NCI-H2107 treated with DMSO at 0.1 percent for 48 hours (cell line): Measurements from ENCODE around the gene L3MBTL4.

ENCODE experiments used
- DNase-seq: peaks from one replicate; lab custom pipeline; 2025; ENCODE audit not compliant: unreplicated experiment; lab: John Stamatoyannopoulos, UW

The L3MBTL4 gene

DNA sequence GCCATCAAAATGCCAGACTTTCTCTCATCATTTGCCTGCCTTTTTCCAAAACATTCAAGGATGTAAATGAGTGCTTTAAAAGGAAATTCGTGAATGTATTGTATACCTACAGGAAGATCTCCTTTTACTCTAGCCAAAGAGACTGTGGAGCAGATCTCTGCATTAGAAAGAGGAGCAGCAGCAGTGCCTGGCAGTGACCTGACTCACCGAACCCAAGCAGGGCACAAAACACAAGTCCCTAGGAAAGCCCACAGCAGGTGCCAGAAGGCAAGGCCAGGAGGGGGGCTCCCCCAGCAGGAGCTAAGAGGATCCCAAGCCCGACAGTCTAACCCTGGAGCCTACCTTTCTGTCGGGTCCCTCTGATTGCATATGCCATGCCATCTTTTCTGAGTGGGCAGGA is 47.9 kb downstream of the L3MBTL4 start:
- no peak for DNase-seq

GRCh38 chr18:6365385-6365784 is 49.3 kb downstream of the L3MBTL4 start:
- no peak for DNase-seq

DNA sequence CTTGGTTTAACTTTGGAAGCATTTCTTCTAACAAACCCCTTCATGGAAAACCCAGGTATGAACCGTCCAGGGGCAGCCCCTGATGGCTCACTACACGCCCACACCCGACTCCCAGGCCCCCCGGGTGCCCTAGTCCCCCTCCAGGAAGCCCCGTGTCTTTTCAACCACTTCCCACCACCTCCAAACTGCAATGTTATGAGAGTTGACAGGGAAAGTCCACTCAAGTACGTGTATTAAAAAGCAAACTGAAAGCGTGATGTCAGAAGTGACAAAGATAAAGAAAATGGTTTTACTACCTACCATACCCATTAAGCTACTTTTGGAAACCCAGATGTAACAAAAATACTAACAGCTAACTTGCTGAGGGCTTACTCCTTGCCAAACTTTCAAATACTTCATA is 51.5 kb downstream of the L3MBTL4 start:
- DNase-seq, result no peak

DNA sequence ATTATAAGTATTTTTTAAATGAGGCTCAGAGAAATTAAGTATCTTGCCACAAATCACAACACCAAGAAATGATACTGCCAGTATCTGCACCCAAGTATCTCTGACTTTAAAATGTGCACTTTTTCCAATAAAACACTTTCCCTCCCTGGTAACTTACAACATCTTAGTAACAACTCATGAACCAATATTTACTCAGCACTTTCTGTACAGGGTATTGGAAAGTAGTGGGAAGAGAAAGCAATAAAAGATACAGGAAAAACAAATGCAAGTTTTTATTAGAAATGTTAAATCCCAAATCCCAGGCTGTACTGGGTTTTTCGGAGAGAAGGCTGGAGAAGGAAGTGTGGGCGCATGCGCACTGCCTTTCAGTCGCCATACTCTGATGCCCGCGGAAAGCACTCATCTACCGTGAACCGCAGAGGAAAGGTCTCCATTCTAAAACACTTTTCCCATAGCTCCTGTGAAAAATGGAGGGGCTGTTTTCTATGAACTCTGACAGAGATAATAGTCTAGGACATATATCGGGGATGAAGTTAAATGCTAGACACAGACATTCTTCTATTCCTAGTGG is 52.1 kb downstream of the L3MBTL4 start:
- DNase-seq, result no peak

- DNase-seq, result no peak
Measured at GRCh38 chr18:6357668-6358067, 57.0 kb downstream of the L3MBTL4 start.

DNA sequence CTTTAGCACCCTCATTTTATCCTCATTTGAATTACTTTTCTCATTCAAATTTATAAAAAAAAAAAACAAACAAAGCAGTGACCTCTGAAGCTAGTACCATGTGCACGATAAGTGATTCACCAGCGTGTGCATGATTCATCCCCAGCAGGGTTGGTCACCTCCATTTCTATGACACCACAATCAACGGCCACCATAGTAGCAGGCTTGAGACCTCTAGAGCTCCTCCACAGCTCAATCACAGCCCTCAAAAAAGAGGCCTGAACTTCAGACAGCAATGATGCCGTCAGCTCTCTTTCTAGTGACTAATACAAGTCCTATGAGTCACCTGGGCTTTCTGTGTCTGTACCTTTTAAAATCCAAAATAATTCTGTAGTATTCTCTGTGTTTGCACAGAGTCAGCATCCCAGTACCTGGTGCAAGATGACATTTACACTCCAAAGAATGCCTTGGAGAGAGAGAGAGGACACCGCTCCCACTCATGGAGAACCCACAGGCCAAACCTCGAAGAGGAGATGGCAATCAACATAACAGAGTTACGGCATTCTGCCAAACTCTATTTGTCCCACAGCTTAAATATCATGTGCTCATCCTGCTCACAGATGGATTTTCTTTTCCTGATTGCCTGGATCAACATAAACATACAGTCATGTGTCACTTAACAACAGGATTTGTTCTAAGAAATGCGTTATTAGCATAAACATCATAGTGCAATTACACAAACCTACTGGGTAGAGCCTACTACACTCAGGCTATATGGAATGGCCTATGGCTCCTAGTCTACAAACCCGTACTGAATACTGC is 58.7 kb downstream of the L3MBTL4 start:
- no peak for DNase-seq

DNA sequence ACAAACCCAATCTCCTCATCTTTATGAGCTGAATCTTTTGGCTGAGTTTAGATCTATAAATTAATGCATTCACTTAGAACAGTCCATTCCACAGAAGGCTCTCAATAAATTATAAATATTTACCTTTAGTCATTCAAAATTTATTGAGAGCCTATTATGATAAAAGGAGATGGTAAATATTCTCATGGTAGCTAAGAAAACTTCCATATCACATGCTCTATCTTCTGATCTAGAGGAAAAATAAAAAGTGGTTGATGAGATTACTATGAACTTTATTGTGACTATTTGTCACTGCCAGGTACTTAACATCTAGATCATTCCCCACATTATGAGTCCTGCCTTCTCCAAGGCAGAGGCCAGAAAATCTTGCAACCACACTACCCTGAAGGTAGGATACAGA is 62.4 kb downstream of the L3MBTL4 start:
- DNase-seq, result no peak

- DNase-seq, result no peak
Measured at GRCh38 chr18:6342990-6343389, 71.7 kb downstream of the L3MBTL4 start.

DNA sequence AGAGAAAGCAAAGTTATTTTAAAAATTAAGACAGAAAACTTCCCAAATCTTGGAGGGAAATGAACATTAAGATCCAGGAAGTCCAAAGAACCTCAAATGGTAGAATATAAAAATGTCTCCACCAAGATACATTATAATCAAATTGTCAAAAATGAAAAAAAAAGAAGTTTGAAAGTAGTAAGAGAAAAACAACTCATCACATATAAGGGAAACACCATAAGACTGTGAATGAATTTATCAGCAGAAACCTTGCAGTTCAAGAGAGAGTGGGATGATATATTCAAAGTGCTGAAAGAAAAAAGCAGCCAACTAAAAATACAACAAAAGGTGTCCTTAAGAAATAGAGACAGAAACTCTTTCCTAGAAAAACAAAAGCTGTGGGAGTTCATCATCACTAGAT is 73.0 kb downstream of the L3MBTL4 start:
- DNase-seq, result no peak

DNA sequence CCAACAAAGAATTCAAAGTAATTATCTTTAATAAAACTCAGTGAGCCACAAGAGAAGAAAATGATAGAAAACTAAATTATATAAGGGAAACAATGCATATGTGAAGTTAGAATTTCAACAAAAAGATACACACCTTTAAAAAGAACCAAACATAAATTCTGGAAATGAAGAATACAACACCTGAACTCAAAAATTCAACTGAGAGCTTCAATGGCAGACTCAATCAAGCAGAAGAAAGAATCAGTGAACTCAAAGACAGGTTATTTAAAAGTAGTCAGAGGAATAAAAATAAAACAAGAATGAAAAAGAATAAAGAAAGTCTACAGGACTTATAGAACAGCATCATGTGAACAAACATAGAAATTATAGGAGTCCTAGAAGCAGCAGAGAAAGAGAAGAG is 73.4 kb downstream of the L3MBTL4 start:
- no peak for DNase-seq

GRCh38 chr18:6340121-6340520 is 74.6 kb downstream of the L3MBTL4 start:
- DNase-seq, result no peak

- no peak for DNase-seq
Measured at GRCh38 chr18:6336239-6336638, 78.5 kb downstream of the L3MBTL4 start.

- no peak for DNase-seq
Measured at GRCh38 chr18:6333981-6334380, 80.7 kb downstream of the L3MBTL4 start.

DNA sequence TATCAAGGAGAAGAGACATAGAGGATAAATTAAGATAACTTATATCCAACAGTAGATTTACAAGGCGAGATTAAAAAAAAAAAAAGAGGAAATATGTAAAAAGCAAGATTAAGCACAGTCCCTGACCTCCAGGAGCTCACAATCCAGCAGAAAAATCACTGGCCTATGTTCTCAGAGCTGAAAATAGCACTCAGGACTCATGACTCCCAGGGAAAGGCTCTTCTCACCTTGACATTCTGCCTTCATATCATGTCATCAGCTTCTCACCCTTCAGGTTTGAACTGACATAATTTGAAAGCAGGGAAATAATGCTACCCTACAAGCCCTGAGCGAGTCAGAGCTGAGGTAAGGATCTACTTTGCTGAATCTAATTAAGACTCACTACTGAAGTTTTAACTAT is 82.8 kb downstream of the L3MBTL4 start:
- no peak for DNase-seq

GRCh38 chr18:6330786-6331185 is 83.9 kb downstream of the L3MBTL4 start:
- DNase-seq, result no peak

DNA sequence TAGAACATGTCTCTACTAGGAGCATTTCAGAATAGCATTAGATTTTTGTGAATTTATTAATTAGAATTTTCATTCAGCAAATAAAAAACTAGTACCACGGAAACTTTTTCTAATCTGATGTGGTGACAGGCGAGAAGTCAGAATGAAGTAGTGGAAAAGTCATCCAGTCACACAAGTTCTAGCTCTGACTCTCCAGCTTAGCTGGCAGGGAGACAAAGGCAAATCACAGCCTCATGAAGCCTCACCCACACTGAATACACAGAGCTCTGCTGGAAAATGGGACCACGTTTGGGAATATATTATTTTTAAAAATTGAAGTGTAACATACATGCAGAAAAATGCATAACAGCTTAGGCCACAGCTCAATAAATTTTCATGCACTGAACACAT is 86.1 kb downstream of the L3MBTL4 start:
- DNase-seq, result no peak

GRCh38 chr18:6327895-6328620 is 86.7 kb downstream of the L3MBTL4 start:
- no peak for DNase-seq

DNA sequence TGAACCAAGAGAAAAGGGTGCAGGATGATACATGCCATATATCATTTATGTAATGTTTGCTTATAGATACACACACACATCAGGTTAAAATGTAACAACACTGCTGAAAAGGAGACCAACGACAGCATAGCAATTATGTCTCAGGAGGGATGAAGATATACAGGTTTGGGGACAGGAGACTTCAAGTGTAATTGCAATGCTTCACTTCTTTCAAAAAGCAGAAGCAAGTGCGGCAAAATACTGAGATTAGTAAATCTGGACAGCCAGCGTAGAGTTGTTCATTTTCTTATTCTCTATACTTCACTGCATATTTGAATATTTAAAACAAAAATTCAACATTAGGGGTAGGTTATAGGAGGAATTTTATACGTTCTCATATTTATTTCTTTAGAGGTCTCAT is 87.2 kb downstream of the L3MBTL4 start:
- DNase-seq, result no peak

DNA sequence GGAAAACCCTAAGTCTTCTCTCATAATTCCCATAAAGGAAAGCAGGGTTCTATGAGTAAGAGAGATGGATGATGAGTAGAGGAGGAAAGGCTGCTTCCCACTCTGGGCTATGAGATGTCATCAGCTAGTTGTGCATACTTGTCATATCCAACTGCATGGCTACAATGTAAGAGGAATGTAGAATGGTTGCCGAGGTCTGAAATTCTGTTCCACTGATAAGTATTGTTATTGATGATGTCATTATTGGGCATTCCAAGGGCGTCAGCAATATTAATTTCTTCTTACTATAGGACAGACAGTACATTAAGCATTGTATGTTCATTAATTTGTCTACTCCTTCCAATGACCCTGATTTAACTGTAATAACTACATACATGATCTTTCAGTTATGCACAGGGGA is 88.1 kb downstream of the L3MBTL4 start:
- DNase-seq, result no peak

DNA sequence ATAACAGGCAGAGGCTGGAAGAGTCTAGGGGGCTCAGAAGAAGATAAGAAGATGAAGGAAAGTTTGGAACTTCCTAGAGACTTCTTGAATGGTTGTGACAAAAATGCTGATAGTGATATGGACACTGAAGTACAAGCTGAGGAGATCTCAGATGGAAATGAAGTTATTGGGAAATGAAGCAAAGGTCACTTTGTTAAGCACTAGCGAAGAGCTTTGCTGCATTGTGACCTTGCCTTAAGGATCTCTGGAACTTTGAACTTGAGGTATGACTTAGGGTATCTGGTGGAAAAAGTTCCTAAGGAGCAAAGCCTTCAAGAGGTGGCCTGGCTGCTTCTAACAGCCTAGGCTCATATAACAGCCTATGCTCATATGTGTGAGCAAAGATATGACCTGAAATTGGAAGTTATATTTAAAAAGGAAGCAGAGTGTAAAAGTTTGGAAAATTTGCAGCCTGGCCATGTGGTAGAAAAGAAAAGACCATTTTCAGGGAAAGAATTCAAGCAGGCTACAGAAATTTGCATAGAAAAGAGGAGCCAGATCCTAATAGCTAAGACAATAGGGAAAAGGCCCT is 91.3 kb downstream of the L3MBTL4 start:
- DNase-seq, result no peak

DNA sequence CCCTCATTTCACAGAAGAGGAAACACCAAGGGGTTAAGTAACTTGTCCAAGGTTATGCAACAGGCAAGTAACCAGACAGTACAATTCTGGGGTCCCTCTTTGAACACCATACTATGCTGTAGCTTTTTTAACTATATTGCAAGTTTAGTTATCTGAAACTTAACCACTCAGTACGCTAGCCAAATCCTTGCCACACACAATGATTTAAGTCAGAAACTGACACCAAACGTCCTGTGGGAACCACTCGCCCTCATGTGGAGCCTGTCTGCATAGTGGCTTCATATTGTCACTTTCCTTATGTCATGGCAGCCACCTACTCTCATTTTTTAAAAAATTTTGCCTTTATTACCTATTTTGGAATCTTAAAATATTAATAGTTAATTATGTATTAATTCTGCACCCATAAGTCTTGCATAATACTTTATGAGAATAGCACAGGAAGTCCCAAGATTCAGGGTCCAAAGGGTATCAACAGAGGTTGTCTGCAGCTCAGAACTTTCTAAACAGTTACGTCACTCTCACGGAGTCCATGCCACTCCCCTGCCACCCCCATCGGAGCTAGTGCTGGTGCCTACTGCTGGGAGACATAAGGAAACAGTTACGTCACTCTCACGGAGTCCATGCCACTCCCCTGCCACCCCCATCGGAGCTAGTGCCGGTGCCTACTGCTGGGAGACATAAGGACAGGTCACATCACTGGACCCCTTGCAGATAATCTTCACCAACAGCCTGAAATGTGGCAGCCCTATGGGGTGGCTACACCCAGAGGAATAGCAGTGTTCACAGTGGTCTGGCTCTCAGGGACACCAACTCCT is 99.0 kb downstream of the L3MBTL4 start:
- no peak for DNase-seq
